GM21381 (cell line): Measurements from ENCODE around the gene RHBDF1.
A peak's percentile ranks its signal among the peaks of the same experiment; 100 is the strongest.
"Not testable (repeated sequence)": the region's sequence is repeated elsewhere in the genome, so short reads cannot be mapped to it uniquely, and the experiment has no call there.

Experiments
- ATAC-seq: cut with Tn5 transposase; IDR thresholded peaks from one replicate; pipeline ENCODE4 v1.9.1; 2021; ENCODE audit warnings: mild to moderate bottlenecking, moderate library complexity; ENCODE audit not compliant: unreplicated experiment

Gene RHBDF1

GRCh38 chr16:60929-61878 lies 11.2 kb downstream of the RHBDF1 start:
- ATAC-seq: no peak

DNA sequence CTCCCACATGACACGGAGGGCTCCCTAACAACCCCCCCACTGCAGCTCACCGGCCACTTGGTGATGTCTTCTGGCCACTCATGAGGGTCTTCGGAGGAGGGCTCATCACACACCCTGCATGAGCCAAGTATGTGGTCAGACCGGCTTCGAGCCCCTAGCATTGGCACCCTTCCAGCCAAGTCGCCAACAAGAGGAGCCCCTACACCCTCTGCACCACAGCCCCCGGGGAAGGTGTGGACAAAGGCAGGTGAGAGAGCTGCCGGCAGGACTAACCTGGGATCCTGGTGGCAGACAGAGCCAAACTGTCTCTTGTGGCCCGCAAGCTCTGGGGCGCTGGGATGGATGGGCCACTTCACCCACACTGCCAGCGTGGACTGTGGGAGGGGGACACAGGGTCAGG lies 12.3 kb downstream of the RHBDF1 start:
- no peak for ATAC-seq

- ATAC-seq: no peak
These were observed 12.9 kb downstream of the RHBDF1 start for GRCh38 chr16:59440-60059.

DNA sequence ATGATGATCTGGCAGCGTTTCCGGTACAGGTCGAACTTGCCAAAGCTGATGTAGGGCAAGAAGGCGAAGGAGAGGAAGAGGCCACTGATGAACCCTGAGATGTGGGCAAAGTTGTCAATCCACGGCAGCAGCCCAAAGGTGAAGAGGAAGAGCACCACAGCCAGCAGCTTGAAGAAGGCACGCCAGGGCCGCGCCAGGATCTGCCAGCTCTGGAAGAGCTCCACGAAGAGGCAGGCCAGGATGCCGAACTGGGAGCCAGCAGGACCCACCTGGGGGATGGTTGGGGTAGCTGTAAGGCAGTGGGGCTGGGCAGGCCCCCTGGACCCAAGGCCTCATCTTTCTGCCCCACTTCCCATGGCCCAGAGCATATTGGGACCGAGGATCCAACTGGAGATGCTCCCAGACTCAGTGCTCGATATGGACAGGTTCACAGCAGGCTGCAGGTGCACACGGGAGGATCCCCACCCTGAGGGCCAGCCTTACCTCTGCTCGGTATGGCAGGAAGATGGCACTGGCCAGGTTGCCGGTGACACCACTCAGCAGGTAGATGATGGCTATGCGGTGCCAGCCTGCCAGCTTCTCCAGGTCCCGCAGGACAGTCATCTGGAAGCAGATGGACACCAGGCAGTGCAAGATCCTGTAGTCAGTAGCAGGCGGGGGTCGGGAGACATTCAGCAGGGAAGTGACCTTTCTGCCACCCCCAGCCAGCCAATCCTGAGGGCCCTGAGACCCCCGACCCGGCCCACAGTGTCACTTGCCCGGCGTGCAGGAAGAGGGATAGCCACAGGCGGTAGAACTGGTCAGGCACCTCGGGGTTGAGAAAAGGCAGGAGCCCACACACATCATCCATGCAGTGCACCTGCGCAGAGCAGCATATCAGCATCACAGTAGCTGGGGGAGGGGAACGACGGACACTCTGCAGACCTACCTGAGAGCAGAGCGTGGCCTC lies 13.7 kb downstream of the RHBDF1 start:
- no peak for ATAC-seq

- no peak for ATAC-seq
These were observed 14.7 kb downstream of the RHBDF1 start for GRCh38 chr16:57711-58110.

- no peak for ATAC-seq
These were observed 16.1 kb downstream of the RHBDF1 start for GRCh38 chr16:56231-56927.

GRCh38 chr16:55571-56136 lies 16.8 kb downstream of the RHBDF1 start:
- ATAC-seq: no peak

- no peak for ATAC-seq
These were observed 18.2 kb downstream of the RHBDF1 start for GRCh38 chr16:54237-54581.

DNA sequence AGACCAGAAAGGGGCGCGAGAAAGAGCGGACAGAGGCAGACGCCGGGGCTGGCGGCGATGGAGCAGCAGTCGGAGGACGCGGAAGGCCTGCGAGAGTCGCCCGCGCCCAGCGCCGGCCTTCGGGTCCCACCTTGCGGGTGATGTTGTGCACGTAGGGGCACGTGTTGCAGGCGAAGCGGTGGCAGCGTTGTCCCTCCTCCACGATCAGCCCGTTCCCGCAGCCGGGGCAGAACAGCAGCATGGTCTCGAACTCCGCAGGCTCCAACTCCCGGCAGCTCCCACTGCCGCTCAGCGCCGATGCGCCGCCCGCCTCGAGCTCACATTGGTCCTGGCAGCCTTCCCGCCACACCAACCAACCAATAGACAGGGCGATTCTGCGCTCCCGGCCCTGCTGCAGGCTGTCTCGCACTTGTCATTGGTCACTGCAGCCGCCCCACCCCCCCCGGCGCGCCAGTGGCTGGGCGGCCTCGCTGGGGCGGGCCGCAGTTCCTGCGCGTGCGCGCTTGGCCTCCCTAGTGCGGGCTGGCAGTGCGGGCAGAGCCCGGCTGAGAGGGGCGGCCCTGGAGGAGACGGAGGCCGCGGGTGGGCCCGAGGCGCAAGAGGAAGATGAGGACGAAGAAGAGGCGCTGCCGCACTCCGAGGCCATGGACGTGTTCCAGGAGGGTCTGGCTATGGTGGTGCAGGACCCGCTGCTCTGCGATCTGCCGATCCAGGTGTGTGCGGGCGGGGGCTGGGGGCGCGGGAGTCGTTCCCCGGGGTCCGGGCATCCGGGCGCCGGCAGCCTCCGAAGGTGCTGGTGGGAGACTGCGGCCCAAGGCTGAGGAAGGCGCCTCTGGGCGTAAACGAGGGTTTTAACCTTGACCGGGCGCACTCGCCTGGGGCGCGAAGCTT lies 18.8 kb downstream of the RHBDF1 start, which contains the start of the genes POLR3K and SNRNP25:
Gene POLR3K (minus strand): TSS at position 263 of the 891 bp plus-strand sequence. CDS start 22 bp downstream, at position 241.
Gene SNRNP25 (plus strand): TSS at position 483 of the 891 bp plus-strand sequence. CDS start 189 bp downstream, at position 672.
- ATAC-seq: peak; percentile 93

DNA sequence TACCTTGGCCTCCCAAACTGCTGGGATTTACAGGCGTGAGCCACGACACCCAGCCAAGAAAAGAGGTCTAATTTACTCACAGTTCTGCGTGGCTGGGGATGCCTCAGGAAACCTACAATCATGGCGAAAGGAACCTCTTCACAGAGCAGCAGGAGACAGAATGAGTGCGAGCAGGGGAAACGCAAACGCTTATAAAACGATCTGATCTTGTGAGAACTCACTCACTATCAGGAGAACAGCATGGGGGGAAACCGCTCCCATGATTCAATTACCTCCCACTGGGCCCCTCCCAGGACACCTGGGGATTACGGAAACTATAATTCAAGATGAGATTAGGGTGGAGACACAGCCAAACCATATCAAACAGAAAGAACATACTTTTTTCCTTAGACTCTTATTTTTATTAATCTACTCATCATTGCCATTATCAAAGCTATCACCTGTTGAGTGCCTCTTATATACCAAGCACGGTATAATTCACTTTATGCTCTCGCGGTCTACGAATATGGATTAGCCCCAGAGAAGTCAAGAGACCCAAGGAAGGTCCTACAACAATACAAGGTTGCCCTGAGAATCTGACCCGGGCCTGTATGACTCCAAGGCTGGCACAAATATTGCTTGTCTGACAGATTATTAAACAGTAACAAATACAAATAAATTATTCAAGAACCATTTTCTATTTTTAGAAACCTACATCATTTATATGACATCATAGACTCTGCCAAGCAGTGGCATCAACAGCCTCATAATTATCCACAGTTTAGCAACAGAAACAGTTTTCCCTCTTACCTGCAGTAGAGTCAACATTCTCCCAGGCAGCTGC lies 21.5 kb downstream of the RHBDF1 start:
- no peak for ATAC-seq

- no peak for ATAC-seq
These were observed 25.2 kb downstream of the RHBDF1 start for GRCh38 chr16:47234-47633.

DNA sequence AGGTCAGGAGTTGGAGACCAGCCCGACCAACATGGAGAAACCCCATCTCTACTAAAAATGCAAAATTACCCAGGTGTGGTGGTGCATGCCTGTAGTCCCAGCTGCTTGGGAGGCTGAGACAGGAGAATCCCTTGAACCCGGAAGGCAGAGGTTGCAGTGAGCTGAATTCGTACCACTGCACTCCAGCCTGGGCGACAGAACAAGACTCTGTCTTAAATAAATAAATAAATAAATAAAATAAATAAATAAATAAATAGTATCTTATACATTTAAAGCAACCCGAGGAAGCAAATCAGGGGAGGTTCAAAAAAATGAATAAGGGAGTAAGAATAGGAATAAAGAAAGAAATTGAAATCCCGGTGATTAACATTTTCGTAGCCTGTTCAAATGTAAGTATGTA lies 25.9 kb downstream of the RHBDF1 start:
- not testable (repeated sequence) for ATAC-seq

DNA sequence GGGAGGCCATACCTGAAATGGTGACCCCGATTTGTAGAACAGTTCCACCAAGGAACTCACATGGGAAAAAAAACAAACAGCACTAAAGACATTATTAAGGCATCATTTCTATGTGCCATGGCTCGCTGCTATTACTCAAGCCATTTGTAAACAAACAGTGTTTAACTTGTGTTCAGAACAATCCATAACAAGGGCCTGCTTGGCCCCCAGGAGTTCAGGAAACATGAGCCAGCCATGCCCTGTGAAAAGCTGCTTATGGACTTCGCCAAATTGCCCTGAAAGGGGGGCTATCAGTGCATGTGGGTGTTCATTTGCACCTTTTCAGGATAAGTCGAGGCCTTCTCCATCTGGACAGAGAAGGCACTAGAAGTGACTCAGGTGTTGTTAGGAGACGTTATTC lies 27.0 kb downstream of the RHBDF1 start:
- no peak for ATAC-seq

GRCh38 chr16:44655-45054 lies 27.8 kb downstream of the RHBDF1 start:
- ATAC-seq: no peak

DNA sequence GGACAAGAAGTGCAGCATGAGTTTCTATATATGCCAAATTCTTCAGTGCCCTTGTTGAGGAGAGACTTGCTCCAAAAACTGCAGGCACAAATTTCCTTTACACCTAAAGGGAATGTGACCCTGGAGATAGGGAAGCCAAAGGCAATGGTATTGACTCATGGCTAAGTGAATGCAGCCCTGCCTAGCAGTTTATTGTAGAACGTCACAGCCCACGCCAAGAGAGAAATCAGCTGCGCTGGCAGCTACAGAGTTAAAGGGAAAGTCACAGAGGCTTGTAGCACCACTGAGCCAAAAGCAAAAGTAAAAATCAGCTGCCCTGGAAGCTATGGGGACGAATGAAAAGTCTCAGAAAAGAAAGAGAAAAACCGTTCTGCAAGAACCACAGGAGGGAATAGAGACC lies 29.1 kb downstream of the RHBDF1 start:
- ATAC-seq: no peak

- ATAC-seq: no peak
These were observed 29.7 kb downstream of the RHBDF1 start for GRCh38 chr16:42691-43090.

GRCh38 chr16:42069-42457 lies 30.4 kb downstream of the RHBDF1 start:
- ATAC-seq: no peak

DNA sequence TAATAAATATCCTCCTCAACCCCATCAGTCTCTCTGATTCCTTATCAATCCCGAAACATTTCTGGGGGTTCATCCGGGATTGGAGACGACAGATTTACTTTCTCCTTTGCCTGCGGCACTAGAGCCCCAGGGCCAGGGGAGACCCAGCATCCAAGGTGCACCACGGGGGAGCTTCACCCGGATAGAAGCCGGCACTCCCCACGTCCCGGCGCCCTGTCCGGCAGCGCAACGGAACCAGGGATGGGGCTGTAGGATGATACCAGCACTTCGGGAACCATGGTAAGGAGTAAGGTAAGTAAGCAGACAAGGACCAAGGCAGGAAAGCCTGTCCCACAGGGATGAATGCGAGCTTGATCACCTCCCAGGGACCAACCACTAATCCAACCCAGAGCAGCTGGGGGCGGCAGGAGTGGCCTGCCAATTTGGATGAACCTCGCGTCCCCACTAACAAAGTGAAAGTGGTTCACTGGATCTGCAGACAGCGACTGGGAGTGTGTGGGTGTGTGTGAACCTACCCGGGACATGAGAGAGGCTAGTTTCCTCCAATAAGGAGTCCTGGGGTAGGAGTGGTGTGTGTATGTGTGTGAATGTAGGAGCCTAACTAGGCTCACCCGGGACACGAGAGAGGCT lies 30.9 kb downstream of the RHBDF1 start:
- ATAC-seq: no peak
